HG03108 (cell line): ENCODE data around the gene GFRAL.

Experiments used
- ATAC-seq: cut with Tn5 transposase; IDR thresholded peaks from one replicate; pipeline ENCODE4 v1.9.1; 2021; ENCODE audit warnings: moderate library complexity; ENCODE audit not compliant: unreplicated experiment

Gene GFRAL

DNA sequence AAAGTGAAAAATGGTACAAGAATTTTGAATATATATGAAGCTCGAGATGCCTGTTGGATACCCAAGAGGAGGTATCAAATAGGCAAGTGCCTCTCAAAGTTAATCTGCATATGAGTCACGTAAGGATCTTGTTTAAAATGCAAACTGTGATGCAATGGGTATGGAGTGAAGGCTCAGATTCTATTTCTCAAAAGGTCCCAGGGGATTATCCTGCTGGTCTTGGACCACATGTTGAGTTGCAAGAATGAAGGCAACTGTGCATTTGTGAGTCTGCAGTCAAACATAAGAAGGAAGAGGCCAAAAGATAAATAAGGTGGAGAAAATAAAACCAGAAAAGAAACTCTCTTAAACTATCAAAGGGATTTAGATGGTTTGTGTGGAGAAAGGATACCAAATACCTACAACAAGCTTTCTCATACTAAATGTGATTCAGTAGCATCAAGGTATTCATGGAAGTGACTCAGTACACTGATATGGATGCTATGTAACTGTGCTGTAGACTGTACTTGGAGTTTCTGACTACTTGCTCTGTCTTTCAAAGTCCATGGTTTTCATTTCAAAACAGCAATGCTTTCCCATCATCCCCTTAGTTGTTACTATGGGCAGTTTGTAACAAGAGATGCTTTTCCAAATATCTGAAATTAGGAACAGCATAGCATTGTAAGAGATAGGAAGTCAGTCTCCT is 106.3 kb downstream of the GFRAL start:
- no peak for ATAC-seq

DNA sequence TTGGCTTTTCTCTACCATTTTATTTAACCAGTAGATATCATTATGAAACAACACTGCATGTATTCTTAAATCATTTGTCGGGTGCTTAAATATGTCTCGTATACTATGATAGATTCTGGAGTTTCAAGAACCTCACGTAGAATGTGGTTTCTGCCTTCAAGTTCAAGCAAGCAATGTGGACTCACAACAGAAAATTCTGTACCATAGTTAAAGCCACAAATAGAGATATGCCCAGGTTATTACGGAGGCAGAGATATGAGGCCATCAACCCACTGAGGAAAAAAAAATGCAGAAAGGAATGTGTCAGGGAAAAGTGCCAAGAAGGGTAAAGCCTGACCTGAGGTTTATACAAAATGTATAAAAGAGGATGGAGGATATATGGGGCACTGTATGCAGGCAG is 109.9 kb downstream of the GFRAL start:
- no peak for ATAC-seq

DNA sequence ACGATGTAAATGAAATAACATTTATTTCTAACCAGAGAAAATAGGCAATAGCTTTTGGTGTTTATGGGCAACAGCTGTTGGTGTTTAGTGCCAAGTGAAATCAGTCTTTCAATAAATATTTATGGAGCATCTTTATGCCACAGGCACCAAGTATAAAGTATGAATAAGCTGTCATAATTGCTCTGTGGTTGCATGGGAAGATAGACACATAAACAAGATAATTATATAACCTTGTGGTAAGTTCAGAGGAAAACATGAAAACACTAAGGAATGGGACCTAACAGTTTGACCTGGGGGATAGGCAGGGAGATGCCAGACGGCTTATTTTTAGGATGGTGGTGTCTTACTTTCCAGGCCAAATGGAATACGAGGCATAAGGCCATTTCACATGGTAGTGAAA is 110.9 kb downstream of the GFRAL start:
- ATAC-seq = no peak

DNA sequence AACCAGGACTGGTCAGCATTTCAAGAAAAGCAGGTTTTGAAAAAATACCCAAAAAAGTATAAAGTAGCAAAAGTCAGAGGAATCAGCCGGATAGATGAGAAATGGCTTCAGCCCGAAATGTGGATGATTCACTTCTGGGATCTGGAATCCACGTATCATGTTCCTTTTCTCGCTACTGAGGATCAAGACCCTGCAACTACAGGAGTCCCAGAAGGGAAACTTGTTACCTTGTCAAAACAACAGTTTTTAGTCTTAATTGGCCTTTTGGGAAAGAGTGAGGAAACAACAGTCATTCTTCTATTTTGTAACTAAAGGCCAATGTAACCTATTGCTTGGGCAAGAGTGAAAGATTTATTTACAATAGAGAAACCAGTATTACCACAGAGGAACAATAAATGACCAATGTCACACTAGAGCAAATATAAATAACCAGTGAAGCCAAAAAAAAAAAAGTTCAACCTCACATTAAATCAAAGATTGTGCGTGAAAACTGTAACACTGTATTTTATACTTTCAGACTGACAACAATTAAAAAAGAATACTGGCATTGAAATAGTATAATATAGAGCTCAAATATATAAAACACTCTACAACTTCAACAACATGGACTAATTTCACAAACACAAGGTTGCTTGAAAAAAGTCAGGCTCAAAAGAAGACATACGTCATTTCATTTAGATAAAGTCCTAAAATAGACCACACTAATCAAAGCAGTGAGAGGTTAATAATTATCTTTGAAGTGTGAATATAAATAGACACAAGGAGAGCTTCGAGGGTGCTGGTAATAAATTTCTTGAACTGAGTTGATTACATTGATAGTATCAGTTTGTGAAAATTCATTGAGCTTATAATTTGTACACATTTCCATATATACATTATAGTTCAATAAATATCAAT is 116.2 kb downstream of the GFRAL start:
- no peak for ATAC-seq

- ATAC-seq = no peak
These were observed 118.5 kb downstream of the GFRAL start for GRCh38 chr6:55445648-55446204.

DNA sequence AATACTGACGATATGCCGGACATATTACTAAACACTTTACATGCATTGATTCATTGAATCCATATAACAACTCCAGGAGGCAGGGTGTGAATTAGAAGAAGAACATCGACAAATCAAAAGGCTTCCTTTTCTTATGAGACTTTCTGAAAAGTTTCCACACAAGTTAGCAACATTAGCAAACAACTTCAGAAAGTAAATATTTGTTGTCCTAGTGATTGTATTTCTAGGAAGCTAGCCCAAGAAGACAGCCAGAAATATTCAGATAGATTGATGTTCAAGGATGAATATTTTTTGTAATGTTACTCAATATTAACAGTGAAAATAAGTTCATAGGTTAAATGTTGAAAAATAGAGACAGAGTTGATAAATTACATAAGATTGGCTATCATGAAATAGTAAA is 120.6 kb downstream of the GFRAL start:
- ATAC-seq = no peak

GRCh38 chr6:55448451-55448850 is 121.2 kb downstream of the GFRAL start:
- ATAC-seq = no peak

DNA sequence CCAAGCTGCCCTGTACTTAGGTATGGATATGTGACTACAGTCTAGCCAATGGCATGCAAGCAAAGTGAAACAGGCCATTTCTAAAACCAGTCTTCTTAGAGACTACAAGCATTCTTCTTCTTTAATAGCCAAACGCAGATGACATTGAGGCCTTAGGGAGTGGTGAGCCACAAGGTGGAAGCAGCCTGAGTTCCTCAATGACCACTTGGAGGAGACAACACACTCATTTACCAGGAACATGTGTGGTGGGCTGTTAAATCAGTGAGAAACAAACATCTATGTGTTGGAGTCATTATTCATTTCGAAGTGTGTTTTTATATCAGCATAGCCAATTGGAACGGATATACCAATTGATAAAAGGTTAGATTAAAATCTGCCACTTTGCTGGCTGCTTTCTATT is 122.0 kb downstream of the GFRAL start:
- ATAC-seq = no peak

GRCh38 chr6:55450005-55450404 is 122.7 kb downstream of the GFRAL start:
- ATAC-seq = no peak
